ENCODE results near the gene SMCP.

The SMCP gene

DNA sequence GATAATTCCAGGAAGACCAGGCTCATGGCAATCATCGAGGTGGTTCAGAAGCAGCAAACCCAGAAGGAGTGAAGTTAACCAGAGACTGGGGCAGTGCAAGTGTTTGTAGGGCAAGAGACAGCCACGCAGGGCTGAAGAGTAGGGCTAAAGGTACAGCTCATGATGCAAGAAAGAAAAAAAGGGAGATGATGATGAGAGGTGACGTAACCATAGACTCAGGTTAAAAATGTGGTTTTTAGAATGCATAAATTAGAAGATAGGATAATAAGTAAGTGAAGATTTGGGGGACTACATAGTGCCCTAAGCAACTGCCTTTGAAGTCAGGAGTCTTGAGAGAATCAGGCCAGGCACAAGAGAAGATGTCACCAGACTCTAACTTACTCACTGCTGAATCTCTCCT, 18.0 kb upstream of the SMCP start:
- Histone ChIP-seq H3K27me3 (no peaks in the 10 kb centered on the region), H3K36me3 (no peaks in the 10 kb centered on the region), H3K9me3 (no peaks in the 10 kb centered on the region), H3K27ac (no peak overlapping the region), H3K4me1 (no peaks in the 10 kb centered on the region), H3K4me3 (no peak overlapping the region)
- TF ChIP-seq, protein P1, sequence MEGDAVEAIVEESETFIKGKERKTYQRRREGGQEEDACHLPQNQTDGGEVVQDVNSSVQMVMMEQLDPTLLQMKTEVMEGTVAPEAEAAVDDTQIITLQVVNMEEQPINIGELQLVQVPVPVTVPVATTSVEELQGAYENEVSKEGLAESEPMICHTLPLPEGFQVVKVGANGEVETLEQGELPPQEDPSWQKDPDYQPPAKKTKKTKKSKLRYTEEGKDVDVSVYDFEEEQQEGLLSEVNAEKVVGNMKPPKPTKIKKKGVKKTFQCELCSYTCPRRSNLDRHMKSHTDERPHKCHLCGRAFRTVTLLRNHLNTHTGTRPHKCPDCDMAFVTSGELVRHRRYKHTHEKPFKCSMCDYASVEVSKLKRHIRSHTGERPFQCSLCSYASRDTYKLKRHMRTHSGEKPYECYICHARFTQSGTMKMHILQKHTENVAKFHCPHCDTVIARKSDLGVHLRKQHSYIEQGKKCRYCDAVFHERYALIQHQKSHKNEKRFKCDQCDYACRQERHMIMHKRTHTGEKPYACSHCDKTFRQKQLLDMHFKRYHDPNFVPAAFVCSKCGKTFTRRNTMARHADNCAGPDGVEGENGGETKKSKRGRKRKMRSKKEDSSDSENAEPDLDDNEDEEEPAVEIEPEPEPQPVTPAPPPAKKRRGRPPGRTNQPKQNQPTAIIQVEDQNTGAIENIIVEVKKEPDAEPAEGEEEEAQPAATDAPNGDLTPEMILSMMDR (IDR thresholded peaks at IDR 0.05) = no peak
- no peak for DNase-seq
- intact Hi-C loops (cut with DNase I; ENCODE audit: low total_unique reads) = no loop called here

- TF ChIP-seq, protein P1 (IDR thresholded peaks at IDR 0.05) = no peak
- Histone ChIP-seq H3K36me3 (no peaks in the 10 kb centered on the region), H3K27ac (no peak overlapping the region), H3K27me3 (no peaks in the 10 kb centered on the region), H3K4me3 (no peak overlapping the region), H3K9me3 (no peaks in the 10 kb centered on the region), H3K4me1 (no peaks in the 10 kb centered on the region)
- no peak for DNase-seq
- intact Hi-C loops (cut with DNase I; ENCODE audit: low total_unique reads) = no loop called here
Measured at GRCh38 chr1:152861374-152861773, 16.7 kb upstream of the SMCP start.

DNA sequence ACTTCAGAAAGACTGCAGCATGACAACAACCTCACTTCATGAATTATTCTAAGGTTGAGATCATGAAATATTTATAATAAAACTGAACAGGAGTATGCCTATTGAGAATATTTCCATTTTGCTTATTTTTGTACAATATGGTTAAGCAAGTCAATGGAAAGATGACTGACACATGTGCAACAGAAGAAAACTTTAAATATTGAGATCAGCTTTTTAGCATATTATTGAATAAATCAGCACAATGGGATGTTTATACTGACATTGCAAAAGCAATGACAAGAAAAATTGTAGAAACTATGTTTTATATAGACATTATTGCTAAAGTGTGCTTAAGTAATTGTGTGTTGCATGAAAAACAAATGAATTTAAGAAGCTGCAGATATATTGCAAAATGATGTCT, 13.7 kb upstream of the SMCP start:
- Histone ChIP-seq H3K27me3 (no peaks in the 10 kb centered on the region), H3K9me3 (no peaks in the 10 kb centered on the region), H3K36me3 (no peaks in the 10 kb centered on the region), H3K27ac (no peak overlapping the region), H3K4me3 (no peak overlapping the region), H3K4me1 (no peaks in the 10 kb centered on the region)
- intact Hi-C loops (cut with DNase I; ENCODE audit: low total_unique reads) = no loop called here
- no peak for DNase-seq
- TF ChIP-seq, protein P1 (IDR thresholded peaks at IDR 0.05) = no peak

DNA sequence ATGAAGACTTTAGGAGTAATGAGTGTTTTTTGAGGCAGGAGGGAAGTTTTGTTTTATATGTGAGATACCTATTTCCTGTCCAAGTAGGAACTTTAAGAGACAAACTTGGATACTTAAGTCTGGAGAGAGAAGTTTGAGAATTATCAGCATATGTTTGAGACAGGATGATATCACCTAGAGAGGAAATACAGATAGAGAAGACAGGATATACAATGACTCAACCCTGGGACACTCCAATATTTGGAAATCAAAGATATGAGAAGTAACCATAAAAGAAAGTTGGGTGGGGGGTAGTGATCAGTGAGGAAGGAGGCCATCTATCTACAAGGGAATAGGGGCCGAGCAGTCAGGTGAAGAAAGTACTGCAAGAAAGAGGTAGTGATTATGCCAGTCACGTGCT, 11.8 kb upstream of the SMCP start:
- intact Hi-C loops (cut with DNase I; ENCODE audit: low total_unique reads) = no loop called here
- H3K4me3 ChIP-seq = no peak overlapping the region
- no peak overlapping the region for H3K27ac ChIP-seq
- no peak for DNase-seq
- H3K4me1 ChIP-seq = no peaks in the 10 kb centered on the region
- no peaks in the 10 kb centered on the region for H3K9me3 ChIP-seq
- H3K36me3 ChIP-seq = no peaks in the 10 kb centered on the region
- TF ChIP-seq, protein P1 (IDR thresholded peaks at IDR 0.05) = no peak
- H3K27me3 ChIP-seq = no peaks in the 10 kb centered on the region

DNA sequence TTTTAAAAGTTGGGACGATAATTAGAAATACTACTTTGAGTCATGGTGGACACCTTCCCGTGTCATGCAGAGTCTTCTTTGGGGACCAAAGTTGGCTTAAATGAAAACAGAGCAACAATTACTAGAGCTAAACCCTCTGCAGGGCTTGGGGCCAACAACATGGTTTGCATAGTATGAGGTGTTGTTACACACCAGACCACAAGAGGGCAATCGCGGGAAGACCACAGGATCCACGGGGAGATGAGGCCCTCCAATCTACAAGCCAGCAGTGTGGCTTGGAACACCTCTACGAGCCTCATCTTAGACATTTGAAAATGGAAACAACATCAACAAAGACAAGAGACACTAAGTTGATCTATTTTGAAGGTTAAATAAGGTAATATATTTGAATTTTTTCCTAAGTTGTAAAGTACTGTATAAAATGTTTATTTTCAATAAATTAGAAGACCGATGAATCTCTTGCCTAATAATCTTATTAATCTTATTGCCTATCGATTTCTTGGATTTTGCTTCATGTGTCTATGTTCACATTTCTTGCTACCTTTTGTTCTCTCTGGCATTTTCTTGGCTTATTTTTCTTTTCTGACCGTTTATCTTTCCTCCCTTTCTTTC, 8.2 kb upstream of the SMCP start:
- peak; percentile 67 to 69 for DNase-seq
- H3K4me1 ChIP-seq = no peaks in the 10 kb centered on the region
- TF ChIP-seq, protein P1 (IDR thresholded peaks at IDR 0.05) = peak; percentile 65 to 72
- H3K27ac ChIP-seq = no peak overlapping the region
- H3K4me3 ChIP-seq = no peak overlapping the region
- H3K27me3 ChIP-seq = no peaks in the 10 kb centered on the region
- no peaks in the 10 kb centered on the region for H3K9me3 ChIP-seq
- no peaks in the 10 kb centered on the region for H3K36me3 ChIP-seq
- intact Hi-C loops (cut with DNase I; ENCODE audit: low total_unique reads) = no loop called here

Data from tibial artery (tissue), 4 donors.